Stimulated activated CD4-positive, alpha-beta T cell treated with anti-CD3 and anti-CD28 coated beads, Interleukin-12 subunit alpha, Interleukin-12 subunit beta, amount 100 ng/mL, for 24 hours (primary cell): ENCODE results near the gene EFCAB12.
"Not testable (repeated sequence)": the region's sequence is repeated elsewhere in the genome, so short reads cannot be mapped to it uniquely, and the experiment has no call there.

Experiments used
- DNase-seq, 2 experiments: peaks; one replicate each; pipeline ENCODE4 v3.0.0-alpha.2; 2020; ENCODE audit warnings: low read depth in 2 of 2

The EFCAB12 gene

GRCh38 chr3:129369711-129370110 lies 58.7 kb downstream of the EFCAB12 start:
- DNase-seq: no peak

GRCh38 chr3:129367821-129368220 lies 60.6 kb downstream of the EFCAB12 start:
- DNase-seq: no peak

- no peak for DNase-seq
Observed at GRCh38 chr3:129366312-129366831, 62.1 kb downstream of the EFCAB12 start.

- no peak for DNase-seq
Observed at GRCh38 chr3:129365296-129366136, 62.9 kb downstream of the EFCAB12 start.

- DNase-seq: not testable (repeated sequence)
Observed at GRCh38 chr3:129364811-129365210, 63.6 kb downstream of the EFCAB12 start.

- not testable (repeated sequence) for DNase-seq
Observed at GRCh38 chr3:129363356-129363755, 65.1 kb downstream of the EFCAB12 start.

GRCh38 chr3:129360705-129361460 lies 67.6 kb downstream of the EFCAB12 start:
- DNase-seq: no peak

GRCh38 chr3:129360171-129360611 lies 68.2 kb downstream of the EFCAB12 start:
- no peak for DNase-seq

GRCh38 chr3:129358772-129359371 lies 69.6 kb downstream of the EFCAB12 start:
- DNase-seq: no peak

- DNase-seq: no peak
Observed at GRCh38 chr3:129358177-129358771, 70.2 kb downstream of the EFCAB12 start.

GRCh38 chr3:129357616-129358015 lies 70.8 kb downstream of the EFCAB12 start:
- no peak for DNase-seq

- DNase-seq: no peak
Observed at GRCh38 chr3:129356756-129357425, 71.5 kb downstream of the EFCAB12 start.

GRCh38 chr3:129353589-129353941 lies 74.9 kb downstream of the EFCAB12 start:
- no peak for DNase-seq

GRCh38 chr3:129352650-129353588 lies 75.5 kb downstream of the EFCAB12 start:
- DNase-seq: no peak

GRCh38 chr3:129352045-129352444 lies 76.4 kb downstream of the EFCAB12 start:
- DNase-seq: no peak
